Stimulated activated CD8-positive, alpha-beta memory T cell treated with anti-CD3 and anti-CD28 coated beads, Interleukin-12 subunit alpha, Interleukin-12 subunit beta, amount 100 ng/mL, for 24 hours (primary cell): ENCODE measurements around the gene MASP1.
"Not testable (repeated sequence)": the region's sequence is repeated elsewhere in the genome, so short reads cannot be mapped to it uniquely, and the experiment has no call there.

ENCODE experiments used
- DNase-seq: peaks from one replicate; pipeline ENCODE4 v3.0.0-alpha.2; 2020; ENCODE audit errors: extremely low read depth

Gene MASP1

GRCh38 chr3:187265461-187265955, 26.0 kb downstream of the MASP1 start:
- DNase-seq: no peak

GRCh38 chr3:187264911-187265310, 26.6 kb downstream of the MASP1 start:
- no peak for DNase-seq

GRCh38 chr3:187264021-187264420, 27.5 kb downstream of the MASP1 start:
- DNase-seq: no peak

GRCh38 chr3:187263270-187263669, 28.3 kb downstream of the MASP1 start:
- no peak for DNase-seq

- no peak for DNase-seq
Observed at GRCh38 chr3:187262360-187262759, 29.2 kb downstream of the MASP1 start.

GRCh38 chr3:187261541-187261969, 30.0 kb downstream of the MASP1 start:
- DNase-seq: no peak

GRCh38 chr3:187259171-187259570, 32.4 kb downstream of the MASP1 start:
- no peak for DNase-seq

GRCh38 chr3:187257992-187258692, 33.4 kb downstream of the MASP1 start:
- DNase-seq: no peak

- no peak for DNase-seq
Observed at GRCh38 chr3:187257471-187257870, 34.1 kb downstream of the MASP1 start.

- DNase-seq: no peak
Observed at GRCh38 chr3:187256051-187256616, 35.4 kb downstream of the MASP1 start.

- no peak for DNase-seq
Observed at GRCh38 chr3:187255314-187255713, 36.2 kb downstream of the MASP1 start.

GRCh38 chr3:187252311-187252710, 39.2 kb downstream of the MASP1 start:
- DNase-seq: no peak

GRCh38 chr3:187251599-187251998, 39.9 kb downstream of the MASP1 start:
- DNase-seq: no peak

GRCh38 chr3:187247398-187247797, 44.1 kb downstream of the MASP1 start:
- DNase-seq: no peak

GRCh38 chr3:187243933-187244524, 47.5 kb downstream of the MASP1 start:
- DNase-seq: no peak

- DNase-seq: no peak
Observed at GRCh38 chr3:187242900-187243299, 48.6 kb downstream of the MASP1 start.

GRCh38 chr3:187242435-187242834, 49.1 kb downstream of the MASP1 start:
- DNase-seq: no peak

- not testable (repeated sequence) for DNase-seq
Observed at GRCh38 chr3:187238835-187239234, 52.7 kb downstream of the MASP1 start.

- DNase-seq: no peak
Observed at GRCh38 chr3:187238239-187238638, 53.3 kb downstream of the MASP1 start.

GRCh38 chr3:187237741-187238140, 53.8 kb downstream of the MASP1 start:
- no peak for DNase-seq

- no peak for DNase-seq
Observed at GRCh38 chr3:187236962-187237361, 54.6 kb downstream of the MASP1 start.

- no peak for DNase-seq
Observed at GRCh38 chr3:187230011-187230410, 61.5 kb downstream of the MASP1 start.

GRCh38 chr3:187228740-187229139, 62.8 kb downstream of the MASP1 start:
- no peak for DNase-seq
